ENCODE results near the gene ARID3C. TPM values are rescaled to one million over a fixed set of nuclear protein-coding genes. Genes with fewer than 3 reads are reported as not detected.

ARID3C gene
- total and polyA plus RNA-seq, 2 of the 8 experiments (the other 6 are each of a cell fraction or from before 2014, with no cell fraction given) = 0.08 TPM; not detected in 1

- Histone ChIP-seq H3K9me3 (ENCODE audit: insufficient read depth in 2 of 2, low read depth in 1 of 2, low read length in 1 of 2) (no peaks in the 10 kb centered on the region), H3K14ac (ENCODE audit: insufficient read length) (no peak overlapping the region), H2AK5ac (ENCODE audit: low read depth, low read length) (no peak overlapping the region), H3K9ac (replicated peaks in 1 of 4; ENCODE audit: extremely low read depth in 1 of 4, low read depth in 3 of 4, low read length in 3 of 4) (no peak overlapping the region; a peak in 1 of 7 replicates), H3K4ac (replicated peaks; ENCODE audit: insufficient read length, low read depth, low read length) (no peak overlapping the region), H3K79me1 (ENCODE audit: low read depth, low read length) (peaks cover 6% of the 10 kb centered on the region; the same call in 1 of the 2 replicates), H3K23me2 (ENCODE audit: low read depth, low read length) (peaks cover 15% of the 10 kb centered on the region), H3K23ac (ENCODE audit: insufficient read length) (no peak overlapping the region), H3K4me3 (ENCODE audit: extremely low read depth in 1 of 4, insufficient read depth in 2 of 4, low read depth in 3 of 4, low read length in 4 of 4) (no peak overlapping the region), H2BK20ac (ENCODE audit: low read length) (no peak overlapping the region), H3K27ac (ENCODE audit: low read depth, low read length) (no peak overlapping the region), H2BK120ac (replicated peaks; ENCODE audit: low read depth, low read length) (no peak overlapping the region), H4K8ac (ENCODE audit: extremely low read depth, insufficient read depth, low read length) (no peak overlapping the region), H4K5ac (ENCODE audit: insufficient read length, low read depth, low read length) (no peak overlapping the region), H4K91ac (replicated peaks; ENCODE audit: insufficient read length, low read length) (no peak overlapping the region), H2BK5ac (ENCODE audit: low read depth, low read length) (no peak overlapping the region), H3K4me2 (ENCODE audit: insufficient read depth in 1 of 2, low read depth in 2 of 2, low read length in 2 of 2) (no peak overlapping the region; a peak in 1 of 4 replicates), H3K18ac (ENCODE audit: extremely low read depth, low read length) (no peak overlapping the region), H2BK12ac (ENCODE audit: low read depth, low read length) (no peak overlapping the region), H3K36me3 (ENCODE audit: control insufficient read depth in 2 of 4, insufficient read depth in 4 of 4, low read length in 3 of 4) (peaks cover 3 to 23% (median 8%) of the 10 kb centered on the region in 4 experiments; a peak in 7 of 8 replicates), H3K79me2 (ENCODE audit: control insufficient read depth in 1 of 2, insufficient read depth in 2 of 2, low read length in 2 of 2) (peaks cover 0 to 12% of the 10 kb centered on the region in 2 experiments; a peak in 1 of 4 replicates), H3K56ac (replicated peaks; ENCODE audit: insufficient read length, low read depth, low read length) (no peak overlapping the region), H2AFZ (ENCODE audit: low read length) (no peak overlapping the region), H4K20me1 (replicated peaks in 1 of 2; ENCODE audit: control insufficient read depth in 1 of 2, insufficient read depth in 2 of 2, low read length in 2 of 2) (peaks cover 2 to 12% of the 10 kb centered on the region in 2 experiments), H2BK15ac (ENCODE audit: low read length) (no peak overlapping the region), H3K4me1 (replicated peaks in 1 of 4; ENCODE audit: control insufficient read depth in 3 of 4, insufficient read depth in 4 of 4, low read length in 3 of 4) (peaks cover 9 to 34% (median 16%) of the 10 kb centered on the region in 4 experiments), H3K27me3 (replicated peaks in 1 of 4; ENCODE audit: control insufficient read depth in 3 of 4, extremely low read depth in 1 of 4, insufficient read depth in 3 of 4, low read length in 3 of 4) (no peaks in the 10 kb centered on the region; a peak in 1 of 7 replicates)
- DNase-seq (ENCODE audit: low read depth in 1 of 2, low spot score in 2 of 2) (no peak), FAIRE-seq (no peak)
- POLR2A ChIA-PET (ENCODE audit: partially characterized antibody) = interaction anchor here (0.6 to 12.8 kb wide), 4 partner anchors 13 to 627 kb away, joined by 3 to 127 read pairs (median 48); partner anchors contain the start of genes ARID3C, CCL27 and SIGMAR1
- CTCF ChIA-PET (ENCODE audit: partially characterized antibody) = interaction anchor here (0.7 to 17.4 kb wide), 3 partner anchors 9 to 54 kb away, joined by 3 to 277 read pairs (median 109); partner anchors contain the start of genes CCL27, IL11RA and SIGMAR1
- 92% methylated on average over 8 of the region's 8 CpGs; no CpG with 5 or more reads in 1 of the 2 experiments for WGBS, 2 experiments (ENCODE audit: extremely low coverage in 1 of 2, insufficient coverage in 1 of 2, insufficient read length in 1 of 2, insufficient replicate concordance in 2 of 2, low coverage in 1 of 2, low lambda C conversion rate in 2 of 2, missing lambda C conversion rate in 1 of 2)
- TF ChIP-seq RXRA (IDR thresholded peaks at IDR 0.05; ENCODE audit: insufficient read depth, low read depth, low read length) (no peak), ASH2L (IDR thresholded peaks at IDR 0.05; ENCODE audit: low read length) (no peak), POLR2A (IDR thresholded peaks at IDR 0.05; ENCODE audit: control extremely low read depth in 1 of 2, low read depth in 2 of 2, low read length in 2 of 2) (no peak), ATF3 (IDR thresholded peaks at IDR 0.05; ENCODE audit: insufficient read depth, low read depth, low read length) (no peak), ZNF274 (IDR thresholded peaks at IDR 0.05; ENCODE audit: borderline replicate concordance, extremely low read depth, low read length) (no peak), SP4 (IDR thresholded peaks at IDR 0.05; ENCODE audit: low read length) (no peak), USF2 (IDR thresholded peaks at IDR 0.05; ENCODE audit: low read length) (no peak), SIRT6 (IDR thresholded peaks at IDR 0.05; ENCODE audit: low read length) (no peak), GABPA (IDR thresholded peaks at IDR 0.05; ENCODE audit: borderline replicate concordance, insufficient read depth, low read length) (no peak)
Observed at GRCh38 chr9:34648673-34649072, 19.8 kb upstream of the ARID3C start.
